ENCODE results near the gene APBA1.

Gene APBA1

DNA sequence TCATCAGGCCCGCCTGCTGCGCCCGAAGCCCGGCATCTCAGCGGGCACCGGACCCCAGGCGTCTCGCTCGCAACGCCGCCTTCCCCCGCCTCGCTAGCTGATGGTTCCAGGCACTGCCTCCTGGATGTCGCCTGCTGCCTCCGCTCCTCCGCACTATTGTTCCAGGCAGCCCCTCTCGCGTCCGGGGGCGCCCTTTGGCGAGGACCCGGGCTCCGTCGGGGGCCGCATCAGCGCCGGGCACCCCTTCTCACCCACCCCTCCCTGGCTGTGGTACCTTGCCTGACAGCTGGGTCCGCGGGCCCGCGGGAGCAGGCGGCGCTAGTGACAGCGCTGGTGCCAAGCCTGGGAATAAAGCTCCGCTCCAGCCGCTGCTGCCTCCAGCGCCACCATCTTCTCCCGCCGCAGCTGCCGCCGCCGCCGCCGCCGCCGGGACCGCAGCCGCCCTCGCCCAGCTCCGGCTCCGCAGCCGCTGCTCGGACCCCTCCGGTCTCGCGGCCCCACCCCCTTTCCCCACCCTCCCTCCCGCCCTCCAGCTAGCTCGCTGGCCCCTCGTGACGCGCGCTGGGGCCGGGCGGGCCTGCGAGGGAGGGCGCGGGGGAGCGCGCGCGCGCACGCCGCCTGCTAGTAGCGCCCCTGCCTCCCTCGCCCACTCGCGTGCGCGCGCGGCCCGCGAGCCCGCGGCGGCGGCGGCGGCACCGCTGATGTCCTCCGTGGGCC is at the start of gene APBA1:
APBA1 (minus strand) TSS at position 493 of the 717 bp plus-strand sequence.
- Histone ChIP-seq H3K4me3 (ENCODE audit: insufficient read depth, low read length, poor library complexity, severe bottlenecking) (peak within 1 kb of the TSS; percentile 48), H2AFZ (ENCODE audit: low read depth, low read length, severe bottlenecking) (peak within 1 kb of the TSS; percentile 71), H3K4me2 (ENCODE audit: low read depth, low read length, poor library complexity, severe bottlenecking) (peak within 1 kb of the TSS; percentile 57)

DNA sequence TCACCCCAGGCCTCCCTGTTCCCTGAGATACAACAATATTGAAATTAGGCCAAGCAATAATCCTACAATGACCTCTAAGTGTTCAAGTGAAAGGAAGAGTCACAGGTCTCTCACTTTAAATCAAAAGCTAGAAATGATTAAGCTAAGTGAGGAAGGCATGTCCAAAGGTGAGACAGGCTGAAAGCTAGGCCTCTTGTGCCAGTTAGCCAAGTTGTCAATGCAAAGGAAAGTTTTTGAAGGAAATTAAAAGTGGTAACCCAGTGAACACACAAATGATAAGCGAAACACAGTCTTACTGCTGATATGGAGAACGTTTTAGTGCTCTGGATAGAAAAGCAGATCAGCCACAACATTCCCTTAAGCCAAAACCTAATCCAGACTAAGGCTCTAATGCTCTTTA is 47.8 kb upstream of the APBA1 start:
- Histone ChIP-seq H3K9me3 (ENCODE audit: insufficient read depth, low read length) (no peaks in the 10 kb centered on the region), H4K20me1 (ENCODE audit: low read depth, low read length) (no peaks in the 10 kb centered on the region), H3K4me3 (ENCODE audit: insufficient read depth, low read length, poor library complexity, severe bottlenecking) (no peak overlapping the region), H3K9me2 (replicated peaks; ENCODE audit: insufficient read depth, low read length) (no peaks in the 10 kb centered on the region), H3K4me2 (ENCODE audit: low read depth, low read length, poor library complexity, severe bottlenecking) (no peak overlapping the region), H3K27me3 (ENCODE audit: low read length) (no peaks in the 10 kb centered on the region), H3F3A (ENCODE audit: insufficient read depth) (no peaks in the 10 kb centered on the region; the same call in 1 of the 2 replicates), H3K36me3 (ENCODE audit: low read length) (peaks cover 16% of the 10 kb centered on the region), H2AFZ (ENCODE audit: low read depth, low read length, severe bottlenecking) (no peak overlapping the region), H3K79me2 (ENCODE audit: insufficient read depth, low read length) (no peaks in the 10 kb centered on the region), H3K9ac (ENCODE audit: low read length) (no peak overlapping the region), H3K27ac (ENCODE audit: low read depth, low read length) (no peak overlapping the region)
- TF ChIP-seq, protein P1, sequence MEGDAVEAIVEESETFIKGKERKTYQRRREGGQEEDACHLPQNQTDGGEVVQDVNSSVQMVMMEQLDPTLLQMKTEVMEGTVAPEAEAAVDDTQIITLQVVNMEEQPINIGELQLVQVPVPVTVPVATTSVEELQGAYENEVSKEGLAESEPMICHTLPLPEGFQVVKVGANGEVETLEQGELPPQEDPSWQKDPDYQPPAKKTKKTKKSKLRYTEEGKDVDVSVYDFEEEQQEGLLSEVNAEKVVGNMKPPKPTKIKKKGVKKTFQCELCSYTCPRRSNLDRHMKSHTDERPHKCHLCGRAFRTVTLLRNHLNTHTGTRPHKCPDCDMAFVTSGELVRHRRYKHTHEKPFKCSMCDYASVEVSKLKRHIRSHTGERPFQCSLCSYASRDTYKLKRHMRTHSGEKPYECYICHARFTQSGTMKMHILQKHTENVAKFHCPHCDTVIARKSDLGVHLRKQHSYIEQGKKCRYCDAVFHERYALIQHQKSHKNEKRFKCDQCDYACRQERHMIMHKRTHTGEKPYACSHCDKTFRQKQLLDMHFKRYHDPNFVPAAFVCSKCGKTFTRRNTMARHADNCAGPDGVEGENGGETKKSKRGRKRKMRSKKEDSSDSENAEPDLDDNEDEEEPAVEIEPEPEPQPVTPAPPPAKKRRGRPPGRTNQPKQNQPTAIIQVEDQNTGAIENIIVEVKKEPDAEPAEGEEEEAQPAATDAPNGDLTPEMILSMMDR (IDR thresholded peaks at IDR 0.05; ENCODE audit: insufficient read depth, low read length, poor library complexity, severe bottlenecking): no peak
- TF ChIP-seq EZH2phosphoT487 (conservative IDR thresholded peaks at IDR 0.05; ENCODE audit: low read length): no peak

More for the DNA sequence above, at the start of gene APBA1:
- no peaks in the 10 kb centered on the region for H3K9me3 ChIP-seq (ENCODE audit: insufficient read depth, low read length)
- H3F3A ChIP-seq (ENCODE audit: insufficient read depth): no peaks in the 10 kb centered on the region
- no peaks in the 10 kb centered on the region for H3K36me3 ChIP-seq (ENCODE audit: low read length)
- H3K27me3 ChIP-seq (ENCODE audit: low read length): no peaks in the 10 kb centered on the region
- H3K9me2 ChIP-seq (replicated peaks; ENCODE audit: insufficient read depth, low read length): no peaks in the 10 kb centered on the region
- no peak within 1 kb of the TSS for H3K27ac ChIP-seq (ENCODE audit: low read depth, low read length)
- H4K20me1 ChIP-seq (ENCODE audit: low read depth, low read length): no peaks in the 10 kb centered on the region
- no peaks in the 10 kb centered on the region for H3K79me2 ChIP-seq (ENCODE audit: insufficient read depth, low read length)
- TF ChIP-seq, protein P1 (IDR thresholded peaks at IDR 0.05; ENCODE audit: insufficient read depth, low read length, poor library complexity, severe bottlenecking): no peak
- TF ChIP-seq EZH2phosphoT487 (conservative IDR thresholded peaks at IDR 0.05; ENCODE audit: low read length): no peak
- H3K9ac ChIP-seq (ENCODE audit: low read length): peak within 1 kb of the TSS; percentile 36

DNA sequence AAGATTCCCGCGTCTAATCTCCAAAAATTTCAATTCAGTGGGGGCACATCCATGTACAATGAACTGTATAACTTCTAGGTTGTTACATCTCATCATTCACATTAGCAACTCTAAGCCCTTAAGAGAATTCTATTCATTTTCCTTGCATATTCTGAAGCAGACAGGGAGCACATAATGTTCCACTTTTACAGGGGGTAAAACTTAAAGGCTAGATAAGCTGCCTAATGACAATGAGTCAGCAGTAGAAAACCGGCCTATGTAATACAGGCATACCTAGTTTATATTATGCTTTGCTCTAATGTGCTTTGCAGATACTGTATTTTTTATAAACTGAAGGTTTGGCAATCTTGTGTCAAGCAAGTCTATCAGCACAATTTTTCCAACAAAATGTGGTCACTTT is 47.2 kb upstream of the APBA1 start:
- Histone ChIP-seq H3K79me2 (ENCODE audit: insufficient read depth, low read length) (no peaks in the 10 kb centered on the region), H2AFZ (ENCODE audit: low read depth, low read length, severe bottlenecking) (no peak overlapping the region), H3K27me3 (ENCODE audit: low read length) (no peaks in the 10 kb centered on the region), H3K36me3 (ENCODE audit: low read length) (peaks cover 10% of the 10 kb centered on the region), H3K9me3 (ENCODE audit: insufficient read depth, low read length) (no peaks in the 10 kb centered on the region), H3K4me2 (ENCODE audit: low read depth, low read length, poor library complexity, severe bottlenecking) (no peak overlapping the region), H3F3A (ENCODE audit: insufficient read depth) (no peaks in the 10 kb centered on the region; the same call in 1 of the 2 replicates), H3K9ac (ENCODE audit: low read length) (no peak overlapping the region), H3K4me3 (ENCODE audit: insufficient read depth, low read length, poor library complexity, severe bottlenecking) (no peak overlapping the region), H4K20me1 (ENCODE audit: low read depth, low read length) (no peaks in the 10 kb centered on the region), H3K27ac (ENCODE audit: low read depth, low read length) (no peak overlapping the region), H3K9me2 (replicated peaks; ENCODE audit: insufficient read depth, low read length) (no peaks in the 10 kb centered on the region)
- no peak for TF ChIP-seq EZH2phosphoT487 (conservative IDR thresholded peaks at IDR 0.05; ENCODE audit: low read length)
- TF ChIP-seq, protein P1 (IDR thresholded peaks at IDR 0.05; ENCODE audit: insufficient read depth, low read length, poor library complexity, severe bottlenecking): no peak

Measured in SU-DHL-6 (cell line).